GM06990 (cell line): ENCODE data around the gene PRKCA.

Experiments
- DNase-seq: peaks from one replicate; pipeline ENCODE4 v3.0.0-alpha.2; 2011; ENCODE audit not compliant: insufficient read length; ENCODE audit errors: extremely low read depth
- H3K27me3 ChIP-seq: replicated peaks from 2 replicates; pipeline ENCODE4 v1.6.0; 2011; ENCODE audit warnings: low read length; ENCODE audit not compliant: control insufficient read depth, insufficient read depth
- H3K36me3 ChIP-seq: 2 replicates; pipeline ENCODE4 v1.5.1; 2011; ENCODE audit warnings: low read length; ENCODE audit not compliant: control insufficient read depth, insufficient read depth
- H3K4me3 ChIP-seq: replicated peaks from 2 replicates; pipeline ENCODE4 v1.5.1; 2011; ENCODE audit warnings: low read depth, mild to moderate bottlenecking, control low read depth, low read length
- TF ChIP-seq, protein P1 (sequence below): IDR thresholded peaks from 2 replicates; pipeline ENCODE4 v1.5.1; 2011; ENCODE audit warnings: low read length, control low read depth, mild to moderate bottlenecking, inconsistent platforms; ENCODE audit not compliant: insufficient read depth, poor library complexity, severe bottlenecking

PRKCA gene

GRCh38 chr17:66373079-66373478 lies 70.7 kb downstream of the PRKCA start:
- no peaks in the 10 kb centered on the region; the same call in 1 of the 2 replicates for H3K27me3 ChIP-seq
- H3K36me3 ChIP-seq: no peaks in the 10 kb centered on the region
- no peak for DNase-seq
- TF ChIP-seq, protein P1, sequence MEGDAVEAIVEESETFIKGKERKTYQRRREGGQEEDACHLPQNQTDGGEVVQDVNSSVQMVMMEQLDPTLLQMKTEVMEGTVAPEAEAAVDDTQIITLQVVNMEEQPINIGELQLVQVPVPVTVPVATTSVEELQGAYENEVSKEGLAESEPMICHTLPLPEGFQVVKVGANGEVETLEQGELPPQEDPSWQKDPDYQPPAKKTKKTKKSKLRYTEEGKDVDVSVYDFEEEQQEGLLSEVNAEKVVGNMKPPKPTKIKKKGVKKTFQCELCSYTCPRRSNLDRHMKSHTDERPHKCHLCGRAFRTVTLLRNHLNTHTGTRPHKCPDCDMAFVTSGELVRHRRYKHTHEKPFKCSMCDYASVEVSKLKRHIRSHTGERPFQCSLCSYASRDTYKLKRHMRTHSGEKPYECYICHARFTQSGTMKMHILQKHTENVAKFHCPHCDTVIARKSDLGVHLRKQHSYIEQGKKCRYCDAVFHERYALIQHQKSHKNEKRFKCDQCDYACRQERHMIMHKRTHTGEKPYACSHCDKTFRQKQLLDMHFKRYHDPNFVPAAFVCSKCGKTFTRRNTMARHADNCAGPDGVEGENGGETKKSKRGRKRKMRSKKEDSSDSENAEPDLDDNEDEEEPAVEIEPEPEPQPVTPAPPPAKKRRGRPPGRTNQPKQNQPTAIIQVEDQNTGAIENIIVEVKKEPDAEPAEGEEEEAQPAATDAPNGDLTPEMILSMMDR: no peak
- no peak overlapping the region for H3K4me3 ChIP-seq

GRCh38 chr17:66373944-66374817 lies 71.8 kb downstream of the PRKCA start:
- Histone ChIP-seq H3K36me3 (no peaks in the 10 kb centered on the region), H3K4me3 (no peak overlapping the region), H3K27me3 (no peaks in the 10 kb centered on the region; the same call in 1 of the 2 replicates)
- TF ChIP-seq, protein P1: no peak
- DNase-seq: no peak

DNA sequence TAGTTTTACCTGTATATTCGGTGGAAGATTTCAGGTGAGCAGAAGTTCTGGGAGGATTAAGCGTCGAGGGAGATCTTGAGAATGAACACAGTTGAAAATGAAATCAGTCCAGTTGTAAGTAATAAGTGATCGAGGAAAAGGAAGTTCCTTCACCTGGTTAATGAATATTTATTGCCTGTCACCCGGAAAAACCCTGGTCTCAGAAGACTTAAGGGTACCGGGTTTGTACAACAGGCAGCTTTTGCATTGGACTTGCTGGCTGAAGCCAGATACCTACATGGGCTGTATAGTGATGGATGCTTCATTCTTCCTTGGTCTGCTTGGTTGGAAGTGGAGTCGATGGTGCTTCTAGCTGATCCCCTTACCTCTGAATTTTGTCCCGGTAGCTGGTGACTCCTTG lies 72.7 kb downstream of the PRKCA start:
- no peaks in the 10 kb centered on the region; the same call in 1 of the 2 replicates for H3K27me3 ChIP-seq
- H3K36me3 ChIP-seq: no peaks in the 10 kb centered on the region
- no peak overlapping the region for H3K4me3 ChIP-seq
- no peak for DNase-seq
- TF ChIP-seq, protein P1: no peak

- DNase-seq: no peak
Measured at GRCh38 chr17:66378296-66378695, 75.9 kb downstream of the PRKCA start.

DNA sequence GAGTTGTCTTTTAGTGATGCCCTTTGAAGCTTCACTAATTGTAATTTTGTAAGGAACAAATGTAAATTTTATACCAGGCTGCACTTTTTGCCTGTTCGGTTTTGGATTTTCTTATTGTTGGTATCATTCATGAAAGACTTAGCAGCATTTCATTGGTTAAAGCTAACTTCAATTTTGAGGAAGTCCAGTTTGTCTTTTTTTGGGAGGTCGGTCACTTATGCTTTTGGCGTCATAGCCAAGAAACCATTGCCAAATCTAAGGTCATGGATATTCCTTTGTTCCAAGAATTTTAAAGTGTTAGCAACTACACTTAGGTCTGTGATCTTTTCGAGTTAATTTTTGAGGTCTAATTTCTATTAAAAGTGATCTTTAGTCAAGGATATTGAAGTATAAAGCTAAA lies 77.1 kb downstream of the PRKCA start:
- Histone ChIP-seq H3K36me3 (no peaks in the 10 kb centered on the region), H3K27me3 (no peaks in the 10 kb centered on the region; the same call in 1 of the 2 replicates), H3K4me3 (no peak overlapping the region)
- DNase-seq: no peak
- TF ChIP-seq, protein P1: no peak

More at GRCh38 chr17:66378296-66378695, 75.9 kb downstream of the PRKCA start:
- H3K36me3 ChIP-seq: no peaks in the 10 kb centered on the region
- H3K4me3 ChIP-seq: no peak overlapping the region
- TF ChIP-seq, protein P1: no peak
- H3K27me3 ChIP-seq: no peaks in the 10 kb centered on the region; the same call in 1 of the 2 replicates
